ENCODE measurements around the gene ENHO.

The ENHO gene

GRCh38 chr9:34475097-34475496 lies 47.7 kb downstream of the ENHO start:
- DNase-seq (ENCODE audit: low spot score) = no peak
